ENCODE results near the gene SMAD9.

DNA sequence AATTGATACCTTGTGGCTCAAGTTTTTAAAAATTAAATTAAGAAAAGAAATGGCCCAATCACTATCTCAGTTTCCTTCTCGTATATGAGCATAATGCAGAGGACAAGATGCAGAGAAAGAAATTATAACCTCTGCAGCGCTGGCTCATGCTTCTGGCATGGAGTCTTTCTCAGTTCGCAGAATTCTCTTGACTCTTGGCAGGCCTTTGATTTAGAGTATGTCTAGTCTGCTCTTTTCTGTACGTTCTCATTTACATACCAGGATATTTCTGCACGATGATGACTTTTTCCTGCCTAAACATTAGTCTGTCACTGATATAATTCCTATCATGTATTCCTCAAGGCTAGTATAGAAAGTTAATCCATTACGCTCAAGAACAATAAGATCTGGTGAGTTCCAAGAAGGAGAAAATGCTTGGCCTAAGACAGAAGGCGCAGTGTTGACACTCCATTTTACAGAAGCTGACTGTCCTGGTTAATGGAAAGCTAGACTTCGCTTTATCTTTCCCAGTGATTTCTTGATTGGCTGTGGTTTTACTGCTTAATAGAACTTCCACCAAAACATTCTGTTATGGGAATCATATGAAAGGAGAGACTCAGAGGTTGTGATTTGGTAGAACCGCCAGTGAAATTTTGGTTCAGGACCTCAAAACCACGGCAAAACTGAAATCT, 1.7 kb upstream of the SMAD9 start:
- TF ChIP-seq, protein P1, sequence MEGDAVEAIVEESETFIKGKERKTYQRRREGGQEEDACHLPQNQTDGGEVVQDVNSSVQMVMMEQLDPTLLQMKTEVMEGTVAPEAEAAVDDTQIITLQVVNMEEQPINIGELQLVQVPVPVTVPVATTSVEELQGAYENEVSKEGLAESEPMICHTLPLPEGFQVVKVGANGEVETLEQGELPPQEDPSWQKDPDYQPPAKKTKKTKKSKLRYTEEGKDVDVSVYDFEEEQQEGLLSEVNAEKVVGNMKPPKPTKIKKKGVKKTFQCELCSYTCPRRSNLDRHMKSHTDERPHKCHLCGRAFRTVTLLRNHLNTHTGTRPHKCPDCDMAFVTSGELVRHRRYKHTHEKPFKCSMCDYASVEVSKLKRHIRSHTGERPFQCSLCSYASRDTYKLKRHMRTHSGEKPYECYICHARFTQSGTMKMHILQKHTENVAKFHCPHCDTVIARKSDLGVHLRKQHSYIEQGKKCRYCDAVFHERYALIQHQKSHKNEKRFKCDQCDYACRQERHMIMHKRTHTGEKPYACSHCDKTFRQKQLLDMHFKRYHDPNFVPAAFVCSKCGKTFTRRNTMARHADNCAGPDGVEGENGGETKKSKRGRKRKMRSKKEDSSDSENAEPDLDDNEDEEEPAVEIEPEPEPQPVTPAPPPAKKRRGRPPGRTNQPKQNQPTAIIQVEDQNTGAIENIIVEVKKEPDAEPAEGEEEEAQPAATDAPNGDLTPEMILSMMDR (IDR thresholded peaks at IDR 0.05): no peak
- TF ChIP-seq POLR2A (IDR thresholded peaks at IDR 0.05): no peak

All from right lobe of liver (tissue), 4 donors.